SU-DHL-6 (cell line): ENCODE measurements around the gene NABP1.

Experiments
- H2AFZ ChIP-seq: fragments of 200-600 bp; sonication (generic); 2 replicates; pipeline ENCODE4 v1.6.1; 2014; ENCODE audit warnings: low read depth, mild to moderate bottlenecking, moderate library complexity, mixed read lengths, antibody characterized with exemption, low read length; ENCODE audit not compliant: severe bottlenecking
- H3F3A ChIP-seq: fragments of 200-600 bp; shearing (Covaris generic); 2 replicates; pipeline ENCODE4 v1.6.0; 2016; ENCODE audit warnings: antibody characterized with exemption, mild to moderate bottlenecking; ENCODE audit not compliant: insufficient read depth
- H3K27ac ChIP-seq: fragments of 200-600 bp; sonication (generic); 2 replicates; pipeline ENCODE4 v1.5.1; 2016; ENCODE audit warnings: low read depth, mild to moderate bottlenecking, low read length, moderate library complexity, mixed read lengths
- H3K27me3 ChIP-seq: fragments of 200-600 bp; sonication (generic), shearing (Covaris generic); 2 replicates; pipeline ENCODE4 v1.6.0; 2014; ENCODE audit warnings: mild to moderate bottlenecking, low read length
- H3K36me3 ChIP-seq: fragments of 200-600 bp; sonication (generic); 2 replicates; pipeline ENCODE4 v1.6.1; 2014; ENCODE audit warnings: mild to moderate bottlenecking, low read length, mixed read lengths
- H3K4me2 ChIP-seq: fragments of 300-600, 200-600 bp; shearing (Covaris generic), sonication (generic); 2 replicates; pipeline ENCODE4 v1.6.0; 2014; ENCODE audit warnings: low read length, low read depth, mild to moderate bottlenecking; ENCODE audit not compliant: poor library complexity, severe bottlenecking
- H3K4me3 ChIP-seq: fragments of 200-600 bp; sonication (generic); 2 replicates; pipeline ENCODE4 v1.5.1; 2014; ENCODE audit warnings: antibody characterized with exemption, low read length, mild to moderate bottlenecking, mixed read lengths; ENCODE audit not compliant: insufficient read depth, poor library complexity, severe bottlenecking
- H3K79me2 ChIP-seq: fragments of 200-600 bp; sonication (generic); 2 replicates; pipeline ENCODE4 v1.6.1; 2014; ENCODE audit warnings: mild to moderate bottlenecking, low read length, moderate library complexity; ENCODE audit not compliant: insufficient read depth
- H3K9ac ChIP-seq: fragments of 200-600 bp; sonication (generic); 2 replicates; pipeline ENCODE4 v1.7.0; 2014; ENCODE audit warnings: mild to moderate bottlenecking, low read length
- H3K9me2 ChIP-seq: fragments of 200-600 bp; sonication (generic); replicated peaks from 2 replicates; pipeline ENCODE4 v1.6.1; 2014; ENCODE audit warnings: low read length; ENCODE audit not compliant: insufficient read depth
- H3K9me3 ChIP-seq: fragments of 200-600 bp; sonication (generic); 2 replicates; pipeline ENCODE4 v1.6.1; 2014; ENCODE audit warnings: low read length, mixed read lengths; ENCODE audit not compliant: insufficient read depth
- H4K20me1 ChIP-seq: fragments of 200-600 bp; sonication (generic); 2 replicates; pipeline ENCODE4 v1.6.1; 2014; ENCODE audit warnings: low read depth, mild to moderate bottlenecking, antibody characterized with exemption, low read length, moderate library complexity, mixed read lengths
- EZH2phosphoT487 ChIP-seq: fragments of 200-600 bp; sonication (generic), shearing (Covaris generic); conservative IDR thresholded peaks from 2 replicates; pipeline ENCODE4 v1.6.1; 2018; ENCODE audit warnings: mild to moderate bottlenecking, antibody characterized with exemption, low read length, moderate library complexity, mixed read lengths
- TF ChIP-seq, protein P1 (sequence below): fragments of 200-600 bp; sonication (generic); IDR thresholded peaks from one replicate; pipeline ENCODE4 v1.5.1; 2017; ENCODE audit warnings: antibody characterized with exemption, mild to moderate bottlenecking, low read length, moderate library complexity; ENCODE audit not compliant: insufficient read depth, poor library complexity, severe bottlenecking

The NABP1 gene

DNA sequence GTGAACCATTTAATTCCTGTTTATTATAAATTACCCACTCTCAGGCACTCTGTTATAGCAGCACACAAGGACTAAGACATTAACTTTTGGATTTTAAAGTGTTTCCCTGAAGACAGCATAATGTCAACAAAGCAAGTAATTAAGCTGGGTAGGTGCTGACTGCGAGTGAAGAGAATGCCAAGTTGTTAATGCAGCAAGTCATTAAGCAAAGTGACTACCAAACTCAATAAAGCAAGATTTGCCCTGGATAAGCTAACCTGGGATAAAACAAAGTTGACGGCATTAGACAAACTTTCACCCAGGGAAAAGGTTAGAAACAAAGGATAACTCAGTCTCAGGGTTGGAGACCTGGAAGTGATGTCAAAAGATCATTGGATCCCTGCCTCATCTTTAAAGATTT, 28.4 kb upstream of the NABP1 start:
- TF ChIP-seq, protein P1, sequence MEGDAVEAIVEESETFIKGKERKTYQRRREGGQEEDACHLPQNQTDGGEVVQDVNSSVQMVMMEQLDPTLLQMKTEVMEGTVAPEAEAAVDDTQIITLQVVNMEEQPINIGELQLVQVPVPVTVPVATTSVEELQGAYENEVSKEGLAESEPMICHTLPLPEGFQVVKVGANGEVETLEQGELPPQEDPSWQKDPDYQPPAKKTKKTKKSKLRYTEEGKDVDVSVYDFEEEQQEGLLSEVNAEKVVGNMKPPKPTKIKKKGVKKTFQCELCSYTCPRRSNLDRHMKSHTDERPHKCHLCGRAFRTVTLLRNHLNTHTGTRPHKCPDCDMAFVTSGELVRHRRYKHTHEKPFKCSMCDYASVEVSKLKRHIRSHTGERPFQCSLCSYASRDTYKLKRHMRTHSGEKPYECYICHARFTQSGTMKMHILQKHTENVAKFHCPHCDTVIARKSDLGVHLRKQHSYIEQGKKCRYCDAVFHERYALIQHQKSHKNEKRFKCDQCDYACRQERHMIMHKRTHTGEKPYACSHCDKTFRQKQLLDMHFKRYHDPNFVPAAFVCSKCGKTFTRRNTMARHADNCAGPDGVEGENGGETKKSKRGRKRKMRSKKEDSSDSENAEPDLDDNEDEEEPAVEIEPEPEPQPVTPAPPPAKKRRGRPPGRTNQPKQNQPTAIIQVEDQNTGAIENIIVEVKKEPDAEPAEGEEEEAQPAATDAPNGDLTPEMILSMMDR: no peak
- TF ChIP-seq EZH2phosphoT487: no peak
- Histone ChIP-seq H3K9ac (no peak overlapping the region), H3F3A (no peaks in the 10 kb centered on the region), H3K4me3 (no peak overlapping the region), H2AFZ (no peak overlapping the region), H3K9me2 (no peaks in the 10 kb centered on the region), H3K27ac (no peak overlapping the region), H3K79me2 (no peaks in the 10 kb centered on the region), H3K36me3 (no peaks in the 10 kb centered on the region), H3K27me3 (no peaks in the 10 kb centered on the region), H3K4me2 (no peak overlapping the region), H3K9me3 (no peaks in the 10 kb centered on the region), H4K20me1 (no peaks in the 10 kb centered on the region)

GRCh38 chr2:191650896-191651773, 26.8 kb upstream of the NABP1 start:
- no peak overlapping the region for H3K4me3 ChIP-seq
- no peaks in the 10 kb centered on the region for H4K20me1 ChIP-seq
- H3K9ac ChIP-seq: no peak overlapping the region
- H3K9me2 ChIP-seq: no peaks in the 10 kb centered on the region
- TF ChIP-seq EZH2phosphoT487: no peak
- TF ChIP-seq, protein P1: no peak
- H3F3A ChIP-seq: no peaks in the 10 kb centered on the region
- H3K9me3 ChIP-seq: no peaks in the 10 kb centered on the region
- H3K4me2 ChIP-seq: no peak overlapping the region
- H2AFZ ChIP-seq: no peak overlapping the region
- no peaks in the 10 kb centered on the region for H3K27me3 ChIP-seq
- no peaks in the 10 kb centered on the region for H3K79me2 ChIP-seq
- no peak overlapping the region for H3K27ac ChIP-seq
- H3K36me3 ChIP-seq: no peaks in the 10 kb centered on the region

DNA sequence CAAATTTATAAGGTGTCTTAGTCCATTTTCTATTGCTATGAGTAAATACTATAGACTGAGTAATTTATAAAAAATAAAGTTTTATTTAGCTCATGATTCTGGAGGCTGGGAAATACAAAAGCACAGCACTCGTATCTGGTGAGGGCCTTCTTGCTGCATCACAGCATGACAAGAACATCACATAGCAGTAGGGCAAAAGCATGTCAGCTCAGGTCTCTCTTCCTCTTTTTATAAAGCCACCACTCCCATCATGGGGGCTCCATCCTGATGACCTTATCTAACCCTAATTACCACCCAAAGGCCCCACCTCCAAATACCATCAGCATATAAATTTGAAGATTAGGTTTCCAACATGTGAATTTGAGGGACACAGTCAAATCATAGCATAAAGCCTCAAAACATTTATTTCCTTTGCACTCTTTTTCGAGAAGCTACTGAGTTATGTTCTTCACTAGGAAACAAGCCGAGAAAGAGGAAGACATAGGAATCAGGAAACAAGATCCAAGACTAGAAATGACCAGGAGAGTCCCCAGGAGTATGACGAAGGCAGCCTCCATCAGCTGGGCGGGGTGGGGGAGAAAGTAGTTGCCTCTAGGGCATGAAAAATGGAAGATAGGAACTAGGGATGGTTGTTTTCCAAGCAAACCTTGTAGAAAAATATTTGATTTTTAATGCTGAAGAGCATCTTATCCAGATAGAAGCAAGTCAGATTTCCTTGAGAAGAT, 24.1 kb upstream of the NABP1 start:
- Histone ChIP-seq H3K79me2 (no peaks in the 10 kb centered on the region), H3K9me2 (no peaks in the 10 kb centered on the region), H3K4me2 (no peak overlapping the region), H2AFZ (no peak overlapping the region), H3K4me3 (no peak overlapping the region), H3K36me3 (no peaks in the 10 kb centered on the region), H3K27ac (no peak overlapping the region), H3K27me3 (no peaks in the 10 kb centered on the region), H3K9me3 (no peaks in the 10 kb centered on the region), H4K20me1 (no peaks in the 10 kb centered on the region), H3F3A (no peaks in the 10 kb centered on the region), H3K9ac (no peak overlapping the region)
- TF ChIP-seq, protein P1: no peak
- TF ChIP-seq EZH2phosphoT487: no peak
